ENCODE measurements around the gene RBBP8.

GRCh38 chr18:22943847-22944246, 10.7 kb downstream of the RBBP8 start:
- TF ChIP-seq GATA2 (IDR thresholded peaks at IDR 0.05; ENCODE audit: low read depth, low read length), result no peak
- no peak for TF ChIP-seq GATA3 (IDR thresholded peaks at IDR 0.05; ENCODE audit: low read depth, low read length)

Measured in SH-SY5Y (cell line).